Fibroblast of skin of right biceps (primary cell): ENCODE results near the gene TSPYL6.
"Not testable (repeated sequence)": the region's sequence is repeated elsewhere in the genome, so short reads cannot be mapped to it uniquely, and the experiment has no call there.

Experiments used
- DNase-seq: peaks from one replicate; pipeline ENCODE4 v3.0.0-alpha.2; 2013

Gene TSPYL6

DNA sequence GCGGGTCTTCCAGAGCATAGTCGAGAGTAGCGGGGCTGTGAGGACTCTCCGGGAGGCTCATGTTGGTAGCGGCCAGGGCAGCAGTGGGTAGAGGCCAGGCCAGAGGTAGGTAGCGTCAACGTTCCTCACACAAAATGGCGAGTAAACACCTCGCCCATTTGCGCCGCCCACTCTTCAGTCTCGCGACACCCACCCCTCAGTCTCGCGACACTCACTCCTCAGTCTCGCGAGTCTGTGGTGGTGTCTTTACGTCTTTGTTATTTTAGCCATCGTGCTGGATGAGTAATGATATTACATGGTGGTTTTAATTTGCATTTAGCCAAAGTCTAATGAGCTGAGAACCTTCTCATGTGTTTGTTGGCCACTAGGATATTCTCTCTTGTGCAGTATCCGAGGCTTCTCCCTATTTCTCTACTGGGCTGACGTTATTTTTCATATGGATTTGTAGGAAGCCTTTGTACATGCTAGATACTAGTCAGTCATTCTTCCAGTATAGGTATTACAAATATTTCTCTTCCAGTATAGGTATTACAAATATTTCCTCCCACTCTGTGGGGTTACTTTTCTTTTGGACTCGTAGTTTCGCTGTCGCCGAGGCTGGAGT, at the start of gene TSPYL6:
Gene TSPYL6 (minus strand): TSS at position 139 of the 604 bp plus-strand sequence. CDS start 78 bp downstream, at position 61.
- DNase-seq, result no peak

DNA sequence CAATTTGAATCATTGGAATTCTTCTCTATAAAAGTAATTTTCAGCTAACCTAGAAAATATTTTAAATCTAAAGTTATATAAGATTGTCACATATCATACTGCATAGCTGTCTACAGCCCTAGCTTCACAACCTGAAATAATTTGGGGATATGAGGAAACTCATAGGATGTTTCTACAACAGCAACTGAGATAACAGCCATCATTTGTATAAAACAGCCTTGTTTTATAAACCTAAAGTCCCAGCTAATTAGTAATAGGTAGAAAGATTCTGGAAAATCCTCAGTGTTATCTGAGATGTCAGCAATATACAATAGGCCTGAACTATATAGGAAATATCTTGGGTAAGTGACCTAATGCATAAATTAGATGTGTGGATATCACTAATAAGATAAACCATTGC, 47.6 kb upstream of the TSPYL6 start:
- DNase-seq, result no peak

DNA sequence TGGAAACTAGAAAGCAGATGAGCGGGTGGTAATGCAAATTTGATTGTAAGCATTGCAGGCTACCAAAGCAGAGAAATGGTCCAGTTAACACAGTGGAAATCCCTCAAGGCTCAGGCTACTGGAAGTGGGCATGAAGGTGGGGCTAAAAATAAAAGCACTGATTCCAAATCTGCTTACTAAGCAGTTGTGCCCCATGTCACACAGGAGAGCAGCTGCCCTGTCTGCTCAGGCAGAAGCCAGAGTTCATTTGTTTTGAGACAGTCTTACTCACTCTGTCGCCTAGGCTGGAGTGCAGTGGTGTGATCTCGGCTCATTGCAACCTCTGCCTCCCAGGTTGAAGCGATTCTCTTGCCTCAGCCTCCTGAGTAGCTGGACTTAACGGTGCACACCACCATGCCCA, 42.5 kb upstream of the TSPYL6 start:
- no peak for DNase-seq

DNA sequence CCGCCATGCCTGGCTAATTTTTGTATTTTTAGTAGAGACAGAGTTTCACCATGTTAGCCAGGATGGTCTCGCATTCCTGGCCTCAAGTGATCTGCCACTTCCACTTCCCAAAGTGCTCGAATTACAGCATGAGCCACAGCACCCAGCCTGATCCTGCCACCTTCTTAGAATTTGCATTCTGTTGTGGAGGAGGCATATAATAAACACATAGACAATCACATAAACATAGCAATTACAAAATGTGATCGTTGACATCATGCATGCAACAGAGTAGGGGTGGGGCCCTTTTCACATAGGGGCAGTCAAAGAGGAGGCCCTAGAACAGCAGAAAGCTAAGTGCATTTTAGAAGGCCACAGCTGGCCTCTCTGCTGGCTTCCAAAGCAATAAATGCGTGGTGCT, 39.9 kb upstream of the TSPYL6 start:
- no peak for DNase-seq

DNA sequence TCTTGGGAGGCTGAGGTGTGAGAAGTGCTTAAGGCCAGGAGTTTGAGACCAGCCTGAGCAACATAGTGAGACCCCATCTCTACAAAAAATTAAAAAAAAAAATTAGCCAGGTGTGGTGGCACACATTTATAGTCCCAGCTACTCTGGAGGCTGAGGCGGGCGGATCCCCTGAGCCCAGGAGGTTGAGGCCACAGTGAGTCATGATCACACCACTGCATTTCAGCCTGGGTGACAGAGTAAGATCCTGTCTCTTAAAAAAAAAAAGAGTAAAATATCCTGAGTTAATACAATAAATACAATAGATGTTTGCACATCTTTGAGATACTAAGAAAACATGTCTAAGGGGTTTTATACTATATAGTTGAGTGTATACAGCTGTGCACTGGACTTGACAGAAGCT, 38.6 kb upstream of the TSPYL6 start:
- DNase-seq, result not testable (repeated sequence)

DNA sequence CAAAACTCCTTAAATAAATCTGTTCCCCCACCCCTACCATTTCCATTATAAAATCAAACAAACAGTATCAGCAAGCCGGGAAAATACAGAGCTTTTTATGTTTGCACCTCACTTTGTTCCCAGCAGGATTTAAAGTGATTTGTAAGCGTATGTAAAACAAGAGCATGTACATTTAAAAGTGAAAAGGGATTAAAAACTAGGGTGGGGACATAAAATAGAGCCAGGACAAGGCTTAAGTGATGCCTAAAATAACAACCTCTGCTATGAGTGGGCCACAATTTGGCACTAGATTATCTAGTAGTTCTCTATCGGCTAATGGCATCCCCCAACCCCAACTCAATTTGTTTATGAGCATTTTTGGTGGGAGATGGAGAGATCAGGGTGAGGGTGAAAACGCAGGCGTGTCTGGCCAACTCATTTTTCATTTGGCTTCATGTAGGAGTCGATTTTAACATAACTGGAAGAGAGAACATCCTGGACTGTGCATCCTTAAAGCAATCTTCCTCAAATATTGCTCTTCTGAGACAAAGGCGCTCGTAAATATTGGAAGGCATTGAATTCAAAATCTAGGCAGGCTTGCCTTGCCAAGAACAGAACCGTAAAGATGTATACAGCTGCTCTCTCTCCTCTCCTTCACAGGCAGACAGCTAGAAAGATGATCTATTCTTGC, 34.5 kb upstream of the TSPYL6 start:
- DNase-seq, result no peak

DNA sequence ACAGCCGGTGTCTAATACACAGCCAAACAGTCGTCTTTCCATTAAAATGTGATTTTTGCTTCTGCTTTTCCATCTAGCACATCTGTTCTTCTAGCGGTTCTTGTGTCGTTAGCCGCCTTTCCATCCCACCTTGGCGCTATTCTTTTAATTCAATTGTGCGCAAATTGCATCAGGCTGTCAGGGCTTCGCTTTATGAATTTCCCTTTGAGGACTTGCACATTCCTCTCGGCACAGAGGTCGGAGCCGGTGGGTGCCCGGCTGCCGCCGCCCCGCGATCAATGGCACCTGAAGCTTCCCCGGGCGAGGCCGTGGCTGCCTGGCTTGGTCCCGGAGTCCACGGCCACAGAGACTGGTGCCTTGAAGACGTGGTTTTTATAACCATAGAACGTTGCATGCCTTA, 33.9 kb upstream of the TSPYL6 start:
- DNase-seq, result no peak

DNA sequence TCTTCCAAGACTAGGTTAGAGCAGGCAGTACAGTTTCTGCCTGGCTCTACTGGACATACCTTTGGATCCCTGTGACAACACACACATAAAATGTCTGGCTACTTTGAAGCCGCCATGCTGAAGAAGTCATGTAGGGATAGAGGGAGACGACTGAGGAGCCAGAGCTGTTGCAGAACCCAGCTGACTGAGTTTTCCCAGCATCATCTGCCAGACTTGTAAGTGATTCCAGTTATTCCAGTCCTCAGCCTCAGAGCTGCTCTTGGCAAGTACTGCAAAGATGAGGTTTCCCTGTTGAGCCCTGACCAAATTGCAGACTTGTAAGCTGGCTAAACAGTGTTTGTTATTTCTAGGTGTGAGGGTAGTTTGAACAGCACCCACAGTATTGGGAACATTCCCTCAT, 31.5 kb upstream of the TSPYL6 start:
- DNase-seq, result no peak

DNA sequence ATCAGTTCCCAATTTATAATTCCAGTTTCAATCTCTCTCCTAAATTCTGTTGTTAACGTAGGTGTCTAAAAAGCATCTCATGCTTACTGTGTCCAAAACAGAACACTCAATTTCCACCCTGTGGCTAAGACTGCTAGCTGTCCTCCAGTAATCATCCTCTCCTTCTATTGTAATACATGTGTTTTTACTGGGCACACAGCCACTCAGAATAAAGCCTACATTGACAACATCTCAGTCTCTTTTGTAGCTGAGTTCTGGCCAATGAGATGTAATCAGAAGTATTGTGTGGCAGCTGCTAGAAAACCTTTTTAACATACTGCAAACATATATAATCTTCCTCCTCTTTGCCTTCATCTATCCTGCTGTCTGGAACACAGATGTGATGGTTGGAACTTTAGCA, 29.4 kb upstream of the TSPYL6 start:
- DNase-seq, result no peak

DNA sequence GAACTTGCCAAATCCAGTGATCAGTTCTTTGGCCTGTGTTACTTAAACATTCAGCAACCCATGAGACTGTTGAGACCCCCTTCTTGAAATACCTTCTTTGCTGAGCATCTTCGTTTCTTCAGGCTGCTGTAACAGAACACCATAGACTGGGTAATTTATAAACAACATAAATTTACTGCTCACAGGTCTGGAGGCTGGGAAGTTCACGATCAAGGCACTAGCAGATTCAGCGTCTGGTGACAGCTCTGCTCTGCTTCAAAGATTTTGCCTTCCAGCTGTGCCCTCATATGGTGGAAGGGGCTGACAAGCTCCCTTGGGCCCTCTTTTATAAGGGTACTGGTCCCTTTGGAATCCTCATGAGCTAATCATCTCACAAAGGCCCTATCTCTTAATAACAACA, 28.8 kb upstream of the TSPYL6 start:
- no peak for DNase-seq

DNA sequence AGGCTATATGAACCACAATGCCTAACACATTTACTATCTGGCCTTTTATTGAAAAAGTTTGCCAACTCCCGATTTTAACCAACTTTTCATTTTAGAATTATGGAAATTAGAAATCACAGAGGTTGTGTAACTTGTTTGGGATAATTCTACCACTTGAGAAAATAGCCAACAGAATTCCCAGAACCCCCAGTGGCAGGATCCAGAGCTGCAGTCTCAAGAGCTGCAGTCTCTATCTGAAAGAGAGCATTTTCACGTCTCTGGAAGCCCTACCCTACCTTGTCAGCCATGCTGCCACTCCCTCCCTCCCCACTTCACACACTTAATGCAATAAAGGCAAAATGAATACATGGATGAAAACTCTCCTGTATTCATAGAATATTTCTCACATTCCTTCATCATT, 23.4 kb upstream of the TSPYL6 start:
- no peak for DNase-seq

DNA sequence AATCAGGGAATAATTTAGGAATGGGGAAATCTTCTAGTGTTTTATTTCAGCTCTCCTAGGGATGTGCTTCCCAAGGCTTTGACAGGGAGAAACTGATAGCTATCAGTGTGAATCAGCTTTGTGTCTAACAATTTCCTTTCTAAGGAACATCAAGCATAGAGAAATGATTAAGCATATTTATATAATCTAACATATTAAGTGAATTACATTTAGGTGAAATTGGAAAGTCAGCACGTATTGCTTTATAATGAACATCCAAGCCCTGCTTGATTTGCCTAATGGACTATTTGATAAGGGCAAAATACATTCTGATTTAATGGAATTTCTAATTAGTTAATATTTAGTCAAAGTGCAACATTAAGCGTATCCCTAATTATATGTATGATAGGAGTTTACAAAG, 19.5 kb upstream of the TSPYL6 start:
- peak; percentile 25 for DNase-seq

DNA sequence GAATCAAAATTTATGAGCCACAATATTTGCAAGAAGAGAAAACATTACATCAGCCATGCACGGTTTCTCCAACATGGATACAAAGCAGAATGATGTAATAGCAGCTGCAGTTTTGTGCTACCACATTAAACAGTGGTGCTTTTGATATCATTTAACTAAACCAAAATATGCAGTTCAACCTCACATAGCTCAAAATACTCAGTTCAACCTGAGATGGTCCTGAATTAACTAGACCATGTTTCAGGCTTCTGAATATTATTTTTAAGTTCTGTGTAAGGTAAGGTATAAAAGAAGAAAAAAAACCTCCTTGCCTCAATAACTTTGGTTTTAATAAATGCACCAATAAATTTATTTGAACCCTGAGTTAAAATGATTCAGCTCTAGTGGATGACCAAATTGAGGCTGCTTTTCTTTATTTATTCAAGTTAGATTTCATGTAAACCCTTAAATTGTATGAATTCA, 18.8 kb upstream of the TSPYL6 start:
- DNase-seq, result peak; percentile 85

DNA sequence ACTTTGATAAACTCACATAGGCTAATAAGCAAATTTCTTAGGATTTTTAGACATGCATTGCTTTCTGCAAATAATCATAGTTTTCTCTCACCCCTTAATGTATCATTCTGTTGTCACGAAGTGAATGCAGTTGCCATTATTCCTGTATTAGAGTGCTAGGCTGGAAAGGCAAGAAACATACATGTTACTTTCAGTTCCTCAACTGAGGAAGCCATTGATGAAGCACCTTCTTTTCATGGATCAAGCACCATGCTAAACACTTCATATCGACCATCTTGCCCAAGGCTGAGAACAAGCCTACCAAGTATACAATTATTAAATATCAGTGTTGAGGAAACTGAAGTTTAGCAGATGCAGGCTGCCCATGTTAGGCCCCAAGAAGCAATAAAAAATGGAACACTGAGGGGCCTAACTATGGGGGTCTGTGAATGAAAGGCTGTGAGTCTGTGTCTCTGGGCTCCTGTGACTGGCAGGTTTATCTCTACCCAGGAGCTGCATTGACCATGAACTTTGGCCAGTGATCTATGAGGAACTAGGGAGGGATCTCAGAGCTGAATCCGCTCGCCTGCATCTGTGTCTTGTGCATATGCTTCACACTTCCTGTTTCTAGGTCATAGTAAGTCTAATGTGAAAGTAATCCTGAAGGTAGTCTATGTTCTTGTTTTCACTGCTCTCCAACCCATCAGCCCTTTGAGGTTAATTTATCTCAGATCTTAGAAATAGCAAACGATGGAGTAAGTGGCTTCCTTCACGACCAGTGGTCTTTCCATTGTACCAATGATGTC, 16.0 kb upstream of the TSPYL6 start:
- no peak for DNase-seq

DNA sequence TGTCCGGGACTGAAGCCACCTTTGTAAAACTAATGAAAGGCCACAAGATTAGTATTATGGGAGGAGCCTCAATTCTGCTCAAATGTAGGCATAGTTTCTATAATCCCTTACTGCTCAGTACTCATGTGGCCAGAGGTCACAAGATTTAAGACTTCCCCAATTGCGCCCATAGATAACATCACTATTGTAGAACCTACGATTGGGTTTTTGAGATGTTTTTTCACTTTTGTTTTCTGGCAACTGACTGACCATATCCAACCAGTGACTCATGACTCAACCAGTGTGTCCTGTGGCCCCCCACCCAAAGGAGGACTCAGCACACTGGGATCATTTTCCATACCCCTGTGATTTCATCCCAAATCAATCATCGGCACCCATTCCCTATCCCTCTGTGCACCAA, 15.2 kb upstream of the TSPYL6 start:
- no peak for DNase-seq

DNA sequence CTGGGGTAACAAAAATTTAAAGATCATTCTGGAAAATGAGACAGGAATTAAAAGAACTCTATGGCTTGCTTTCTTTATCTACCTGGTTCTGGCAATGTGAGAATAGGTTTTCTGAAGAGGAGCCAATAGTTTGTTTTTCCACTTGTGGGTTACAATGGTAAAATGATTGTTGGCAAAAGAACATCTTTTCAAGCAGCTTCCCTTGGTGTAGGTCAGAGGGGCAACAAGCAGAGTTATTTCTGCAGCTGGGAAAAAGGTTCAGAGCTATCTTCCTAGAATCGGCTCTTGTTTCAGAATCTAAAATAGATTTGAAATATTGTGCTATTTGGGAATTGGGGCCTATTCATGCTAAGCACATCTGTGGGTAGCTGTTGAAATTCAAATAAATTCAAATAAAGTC, 11.5 kb upstream of the TSPYL6 start:
- no peak for DNase-seq

DNA sequence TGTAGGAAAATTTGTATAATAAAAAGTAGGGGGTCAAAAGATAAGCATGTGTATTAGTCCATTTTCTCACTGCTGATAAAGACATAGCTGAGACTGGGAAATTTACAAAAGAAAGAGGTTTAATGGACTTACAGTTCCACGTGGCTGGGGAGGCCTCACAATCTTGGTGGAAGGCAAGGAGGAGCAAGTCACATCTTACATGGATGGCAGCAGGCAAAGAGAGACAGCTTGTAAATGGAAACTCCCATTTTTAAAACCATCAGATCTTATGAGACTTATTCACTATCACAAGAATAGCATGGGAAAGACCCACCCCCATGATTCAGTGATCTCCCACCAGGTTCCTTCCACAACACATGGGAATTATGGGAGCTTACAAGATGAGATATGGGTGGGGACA, 9.1 kb upstream of the TSPYL6 start:
- not testable (repeated sequence) for DNase-seq

DNA sequence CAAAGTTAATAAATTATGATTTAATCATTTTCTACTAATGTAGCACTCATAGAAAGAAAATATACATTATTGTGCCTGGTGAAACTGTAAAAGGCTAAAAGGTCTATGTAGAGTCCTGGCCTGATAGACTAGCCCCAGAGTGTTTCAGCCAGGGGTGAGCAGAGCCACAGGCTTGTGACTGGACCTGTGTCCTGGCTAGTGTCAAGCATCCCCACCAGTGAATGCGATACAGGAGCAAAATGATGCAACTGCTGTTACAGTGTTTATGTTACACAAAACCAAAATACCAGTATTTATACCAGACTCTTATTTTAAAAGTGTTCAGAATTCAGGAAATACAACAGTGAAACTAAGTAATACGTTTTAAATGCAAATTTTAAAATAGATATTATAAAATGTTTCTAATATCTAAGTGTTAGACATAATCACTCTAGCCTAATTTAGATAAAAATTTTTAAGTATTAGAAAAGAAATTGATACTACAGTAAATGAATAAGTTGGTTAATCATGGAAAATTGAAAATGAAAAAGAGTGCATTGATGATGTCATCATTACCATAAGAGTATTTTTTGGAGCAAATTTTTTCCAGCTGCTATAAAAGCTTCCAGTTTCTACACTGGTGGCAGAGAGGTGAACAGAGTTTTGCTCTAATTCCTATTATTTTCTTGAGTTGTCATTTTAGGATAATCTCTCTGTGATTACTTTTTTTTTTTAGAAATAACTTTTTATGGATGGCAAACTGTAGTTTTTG, 6.2 kb upstream of the TSPYL6 start:
- DNase-seq, result no peak

DNA sequence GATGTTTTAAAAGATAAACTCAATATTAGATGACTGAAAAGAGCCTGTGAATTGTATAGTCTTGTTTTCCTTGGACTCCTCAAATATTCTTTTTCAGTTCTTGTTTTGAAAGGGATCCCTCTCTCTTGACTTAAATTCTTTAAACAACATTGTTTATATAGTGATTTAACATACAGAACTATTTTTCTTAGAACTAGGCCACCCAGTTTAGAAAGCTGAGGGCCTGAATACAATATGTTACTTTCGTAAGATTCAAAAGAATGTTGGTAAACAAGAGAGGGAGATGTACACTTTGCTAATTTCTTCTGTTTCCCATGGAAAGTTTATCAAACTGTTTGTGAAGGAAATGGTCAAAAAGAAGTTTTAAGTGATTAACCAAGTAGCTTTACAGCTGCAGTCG, 5.5 kb upstream of the TSPYL6 start:
- no peak for DNase-seq

DNA sequence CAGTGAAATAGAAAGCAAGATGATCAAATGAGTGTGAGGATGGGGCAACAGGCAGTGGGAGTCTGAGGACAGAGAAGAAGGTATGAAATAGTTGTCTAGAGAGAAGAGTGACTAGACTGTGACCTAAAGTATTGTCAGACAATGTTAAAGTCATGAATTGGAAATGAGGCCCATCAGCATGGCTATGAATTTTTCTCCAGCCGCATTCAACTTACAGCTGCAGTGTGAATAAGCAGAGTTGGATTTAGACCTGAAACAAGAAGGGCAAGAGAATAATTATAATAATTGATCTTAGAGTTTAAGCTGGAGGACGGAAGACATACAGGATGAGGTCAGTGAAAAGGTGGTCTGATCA, 4.2 kb upstream of the TSPYL6 start:
- DNase-seq, result no peak

DNA sequence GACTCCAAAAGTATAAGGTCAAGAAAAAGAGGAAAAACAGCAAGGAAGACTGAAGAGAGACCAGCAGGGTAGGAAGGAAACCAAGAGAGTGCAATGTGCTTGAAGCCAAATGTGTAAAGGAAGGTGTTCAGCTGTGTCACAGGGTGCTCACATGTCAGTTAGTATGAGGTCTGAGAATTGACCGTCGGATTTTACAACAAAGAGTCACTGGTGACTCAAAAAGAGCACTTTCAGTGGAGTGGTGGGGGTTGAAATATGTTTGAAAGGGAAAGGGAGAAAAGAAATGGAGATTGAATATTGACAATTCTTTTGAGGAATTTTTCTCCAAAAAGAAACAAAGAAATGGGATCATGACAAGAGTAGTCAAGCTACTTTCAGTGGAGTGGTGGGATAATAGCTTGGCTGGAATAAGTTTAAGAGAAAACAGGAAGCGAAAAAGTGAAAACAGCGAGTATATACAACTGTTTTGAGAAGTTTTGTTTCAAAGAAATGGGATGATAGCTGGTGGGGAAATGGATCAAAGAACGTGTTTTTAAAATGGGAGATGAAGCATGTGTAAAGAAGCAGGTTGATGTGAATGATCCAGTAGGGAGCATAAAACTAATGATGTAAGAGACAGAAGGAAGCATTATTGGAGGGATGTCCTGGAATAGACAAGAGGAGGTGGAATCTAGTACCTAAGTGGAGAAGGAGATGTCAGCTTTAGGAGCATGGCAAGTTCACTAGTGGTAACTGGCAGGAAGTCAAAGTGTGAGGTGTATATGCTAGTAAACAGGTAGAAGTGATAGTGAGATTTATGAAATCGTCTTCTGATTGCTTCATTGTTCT, 3.6 kb upstream of the TSPYL6 start:
- DNase-seq, result no peak

DNA sequence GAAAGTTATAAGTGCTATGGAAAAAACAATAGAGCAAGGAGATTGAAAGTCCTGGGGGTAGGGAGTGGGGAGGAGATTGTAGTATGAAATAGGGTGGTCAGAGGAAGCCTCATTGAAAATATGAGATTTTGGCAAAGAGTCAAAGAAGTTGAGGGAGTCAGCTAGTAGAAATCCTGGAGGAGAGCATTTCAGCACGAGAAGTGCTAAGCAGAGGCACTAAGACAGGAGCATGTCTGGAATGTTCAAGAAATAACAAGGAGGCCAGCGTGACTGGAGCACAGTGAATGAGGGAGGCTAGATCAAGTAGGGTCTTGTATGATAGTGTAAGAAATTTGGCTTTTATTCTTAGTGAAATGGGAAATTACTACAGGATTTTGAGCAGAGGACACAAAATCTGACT, 2.1 kb upstream of the TSPYL6 start:
- DNase-seq, result peak; percentile 62
